ENCODE results near the gene ABI1. TPM values are rescaled to one million over a fixed set of nuclear protein-coding genes. Genes with fewer than 3 reads are reported as not detected.
"Not testable (repeated sequence)": the region's sequence is repeated elsewhere in the genome, so short reads cannot be mapped to it uniquely, and the experiment has no call there.

ABI1 gene
- total and polyA plus RNA-seq, 9 of the 15 experiments (the other 6 are each of a cell fraction or from before 2014, with no cell fraction given), result 22.1 to 52.3 (median 39.0) TPM

DNA sequence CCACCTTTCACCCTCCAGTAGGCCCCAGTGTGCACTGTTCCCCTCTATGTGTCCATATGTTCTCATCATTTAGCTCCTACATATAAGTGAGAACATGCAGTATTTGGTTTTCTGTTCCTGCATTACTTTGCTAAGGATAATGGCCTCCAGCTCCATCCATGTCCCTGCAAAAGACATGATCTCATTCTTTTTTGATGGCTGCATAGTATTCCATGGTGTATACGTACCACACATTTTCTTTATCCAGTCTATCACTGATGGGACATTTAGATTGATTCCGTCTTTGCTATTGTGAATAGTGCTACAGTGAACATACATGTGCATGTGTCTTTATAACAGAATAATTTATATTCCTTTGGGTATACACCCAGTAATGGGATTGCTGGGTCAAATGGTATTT is 71.0 kb downstream of the ABI1 start:
- DNase-seq (ENCODE audit: extremely low read depth in 1 of 4, low spot score in 3 of 4); intact Hi-C loops (cut with micrococcal nuclease); H3K9me1 ChIP-seq (ENCODE audit: control insufficient read depth, insufficient read depth, low read length); H3K4me2 ChIP-seq (ENCODE audit: insufficient read depth, low read length); H4K20me1 ChIP-seq (replicated peaks; ENCODE audit: control insufficient read depth, insufficient read depth, low read length); H3K27ac ChIP-seq (ENCODE audit: extremely low read depth, low read depth, low read length); H3K27me3 ChIP-seq (ENCODE audit: control insufficient read depth in 2 of 2, insufficient read depth in 2 of 2, low read length in 2 of 2); H3K36me3 ChIP-seq (ENCODE audit: control insufficient read depth, insufficient read depth, low read length); H3K4me3 ChIP-seq; FAIRE-seq; H2AFZ ChIP-seq (ENCODE audit: low read depth, low read length); in situ Hi-C loops (cut with MboI); CTCF ChIA-PET (ENCODE audit: low intra/inter-chr PET ratio); H3K9ac ChIP-seq (ENCODE audit: insufficient read depth in 1 of 2, low read depth in 2 of 2, low read length in 2 of 2); POLR2A ChIA-PET; BruUV-seq (replicated peaks); ATAC-seq; H3K9me3 ChIP-seq (replicated peaks; ENCODE audit: control insufficient read depth, insufficient read depth, low read depth, low read length); H3K4me1 ChIP-seq (replicated peaks in 1 of 2; ENCODE audit: control insufficient read depth in 2 of 2, insufficient read depth in 2 of 2, low read length in 2 of 2): not testable (repeated sequence)
- peak; percentile 69 for TF ChIP-seq ZNF146 (CRISPR knock-in tag; IDR thresholded peaks at IDR 0.05; ENCODE audit: unreplicated experiment)
- WGBS (ENCODE audit: insufficient coverage, low coverage, missing lambda C conversion rate), result 96% methylated on average over 2 of the region's 2 CpGs
- peaks cover 46% of the 10 kb centered on the region for H3K79me2 ChIP-seq (ENCODE audit: control insufficient read depth, insufficient read depth, low read length)

DNA sequence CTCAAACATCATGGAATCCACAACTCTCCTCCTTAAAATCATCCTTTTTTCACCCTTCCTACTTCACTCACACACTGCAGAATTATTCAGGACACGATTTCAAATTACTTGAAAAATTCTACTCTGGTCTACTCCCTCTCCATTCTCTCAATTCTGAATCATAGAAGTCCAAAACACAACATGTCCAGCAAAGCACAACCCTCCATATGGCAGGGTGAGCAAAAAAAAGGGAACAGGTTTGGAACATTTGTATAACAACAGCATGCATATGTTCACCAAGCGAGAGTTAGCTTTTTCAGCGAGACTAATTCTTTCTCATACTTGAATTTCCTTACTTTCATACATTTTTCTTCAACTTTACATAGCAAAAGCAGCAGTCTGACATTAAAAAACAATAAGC is 73.4 kb downstream of the ABI1 start:
- Histone ChIP-seq H3K27me3 (ENCODE audit: control insufficient read depth in 2 of 2, insufficient read depth in 2 of 2, low read length in 2 of 2) (no peaks in the 10 kb centered on the region), H2AFZ (ENCODE audit: low read depth, low read length) (no peak overlapping the region), H3K4me2 (ENCODE audit: insufficient read depth, low read length) (no peak overlapping the region), H3K9ac (ENCODE audit: insufficient read depth in 1 of 2, low read depth in 2 of 2, low read length in 2 of 2) (no peak overlapping the region), H3K9me3 (replicated peaks; ENCODE audit: control insufficient read depth, insufficient read depth, low read depth, low read length) (no peaks in the 10 kb centered on the region), H3K27ac (ENCODE audit: extremely low read depth, low read depth, low read length) (no peak overlapping the region), H3K4me3 (no peak overlapping the region), H3K36me3 (ENCODE audit: control insufficient read depth, insufficient read depth, low read length) (no peaks in the 10 kb centered on the region), H3K4me1 (replicated peaks in 1 of 2; ENCODE audit: control insufficient read depth in 2 of 2, insufficient read depth in 2 of 2, low read length in 2 of 2) (no peaks in the 10 kb centered on the region), H3K9me1 (ENCODE audit: control insufficient read depth, insufficient read depth, low read length) (no peaks in the 10 kb centered on the region), H4K20me1 (replicated peaks; ENCODE audit: control insufficient read depth, insufficient read depth, low read length) (no peaks in the 10 kb centered on the region; the same call in 1 of the 2 replicates), H3K79me2 (ENCODE audit: control insufficient read depth, insufficient read depth, low read length) (peaks cover 31% of the 10 kb centered on the region)
- no peak for TF ChIP-seq ETV6 (IDR thresholded peaks at IDR 0.05; ENCODE audit: borderline replicate concordance in 1 of 2, low read depth in 2 of 2, low read length in 1 of 2)
- no peak for TF ChIP-seq ETV6 (CRISPR knock-in tag; IDR thresholded peaks at IDR 0.05; ENCODE audit: borderline replicate concordance)
- no peak for TF ChIP-seq ZNF778 (CRISPR knock-in tag; IDR thresholded peaks at IDR 0.05)
- FAIRE-seq (no peak), ATAC-seq (no peak), DNase-seq (ENCODE audit: extremely low read depth in 1 of 4, low spot score in 3 of 4) (no peak)
- CTCF ChIA-PET (ENCODE audit: low intra/inter-chr PET ratio), result no interaction called here
- intact Hi-C loops (cut with micrococcal nuclease) (no loop called here), in situ Hi-C loops (cut with MboI) (no loop called here)
- no TSS peak for BruUV-seq (replicated peaks)
- WGBS (ENCODE audit: insufficient coverage, low coverage, missing lambda C conversion rate), result 73% methylated on average over 3 of the region's 3 CpGs
- POLR2A ChIA-PET, result no interaction called here
